GM18499 (cell line): ENCODE measurements around the gene ZNF451.

Experiments used
- ATAC-seq: cut with Tn5 transposase; IDR thresholded peaks from one replicate; pipeline ENCODE4 v1.9.1; 2021; ENCODE audit warnings: moderate number of reproducible peaks; ENCODE audit not compliant: insufficient read depth, unreplicated experiment

Gene ZNF451

DNA sequence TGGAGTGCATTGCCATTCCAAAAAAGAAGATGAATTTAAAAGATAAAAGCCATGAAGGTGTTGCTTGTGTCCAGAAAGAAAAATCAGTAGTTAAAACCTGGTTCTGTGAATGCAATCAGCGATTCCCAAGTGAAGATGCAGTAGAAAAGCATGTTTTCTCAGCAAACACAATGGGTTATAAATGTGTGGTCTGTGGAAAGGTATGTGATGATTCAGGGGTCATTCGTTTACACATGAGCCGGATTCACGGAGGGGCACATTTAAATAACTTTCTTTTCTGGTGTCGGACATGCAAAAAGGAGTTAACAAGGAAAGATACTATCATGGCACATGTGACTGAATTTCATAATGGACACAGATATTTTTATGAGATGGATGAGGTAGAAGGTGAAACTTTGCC, 57.4 kb downstream of the ZNF451 start:
- ATAC-seq: no peak

DNA sequence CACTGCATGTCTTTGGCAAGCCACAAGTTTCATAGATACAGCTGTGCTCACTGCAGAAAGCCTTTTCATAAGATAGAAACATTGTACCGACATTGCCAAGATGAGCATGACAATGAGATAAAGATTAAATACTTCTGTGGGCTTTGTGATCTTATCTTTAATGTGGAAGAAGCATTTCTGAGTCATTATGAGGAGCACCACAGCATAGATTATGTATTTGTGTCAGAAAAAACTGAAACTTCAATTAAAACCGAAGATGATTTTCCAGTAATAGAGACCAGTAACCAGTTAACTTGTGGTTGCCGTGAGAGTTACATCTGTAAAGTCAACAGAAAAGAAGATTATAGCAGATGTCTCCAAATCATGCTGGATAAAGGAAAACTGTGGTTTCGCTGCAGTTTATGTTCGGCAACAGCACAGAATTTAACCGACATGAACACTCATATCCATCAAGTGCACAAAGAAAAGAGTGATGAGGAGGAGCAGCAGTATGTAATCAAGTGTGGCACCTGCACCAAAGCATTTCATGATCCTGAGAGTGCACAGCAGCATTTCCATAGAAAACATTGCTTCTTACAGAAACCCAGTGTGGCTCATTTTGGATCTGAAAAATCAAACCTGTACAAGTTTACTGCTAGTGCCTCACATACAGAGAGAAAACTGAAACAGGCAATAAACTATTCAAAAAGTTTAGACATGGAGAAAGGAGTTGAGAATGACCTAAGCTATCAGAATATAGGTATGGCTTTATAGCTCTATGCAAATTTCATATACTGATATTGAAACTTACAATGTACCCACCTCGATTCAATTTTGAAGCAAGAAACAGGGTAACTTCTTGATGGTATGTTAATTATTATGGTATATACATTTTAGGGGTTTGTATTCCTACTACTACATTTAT, 58.2 kb downstream of the ZNF451 start:
- ATAC-seq: no peak

DNA sequence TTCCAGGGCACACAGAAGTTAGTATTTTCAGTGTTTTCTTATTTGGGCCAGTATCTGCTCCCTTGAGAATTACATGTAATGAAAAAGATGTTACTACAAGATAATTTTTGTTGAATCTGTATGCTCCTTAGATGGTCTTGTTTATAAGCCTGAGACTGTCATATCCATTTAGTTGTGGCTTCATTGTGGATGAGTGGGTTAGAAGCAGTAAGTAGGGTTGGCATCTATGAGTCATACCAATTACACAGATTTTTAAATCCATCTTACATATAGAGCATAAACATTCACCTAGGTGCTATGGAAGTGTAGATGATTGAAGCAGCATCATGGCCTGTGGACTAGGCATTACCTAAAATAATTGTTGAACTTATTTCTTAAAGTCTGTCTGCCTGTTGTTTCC, 68.7 kb downstream of the ZNF451 start:
- no peak for ATAC-seq

DNA sequence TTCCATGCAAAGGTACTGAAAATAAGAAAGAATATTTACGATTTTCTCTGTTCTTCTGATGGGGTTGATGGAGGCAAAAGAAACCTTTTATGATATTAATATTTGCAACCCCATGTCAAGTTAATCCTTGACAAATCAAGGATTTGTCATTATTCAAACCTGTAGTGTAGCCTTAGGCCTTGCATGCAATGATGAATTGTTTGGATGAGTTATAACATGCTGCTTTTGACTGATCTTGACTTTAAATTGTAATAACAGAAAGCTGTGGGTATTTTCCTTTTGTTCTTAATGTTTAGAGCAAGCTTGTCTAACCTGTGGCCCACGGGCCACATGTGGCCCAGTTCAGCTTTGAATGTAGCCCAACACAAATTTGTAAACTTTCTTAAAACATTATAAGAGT, 69.1 kb downstream of the ZNF451 start:
- no peak for ATAC-seq

DNA sequence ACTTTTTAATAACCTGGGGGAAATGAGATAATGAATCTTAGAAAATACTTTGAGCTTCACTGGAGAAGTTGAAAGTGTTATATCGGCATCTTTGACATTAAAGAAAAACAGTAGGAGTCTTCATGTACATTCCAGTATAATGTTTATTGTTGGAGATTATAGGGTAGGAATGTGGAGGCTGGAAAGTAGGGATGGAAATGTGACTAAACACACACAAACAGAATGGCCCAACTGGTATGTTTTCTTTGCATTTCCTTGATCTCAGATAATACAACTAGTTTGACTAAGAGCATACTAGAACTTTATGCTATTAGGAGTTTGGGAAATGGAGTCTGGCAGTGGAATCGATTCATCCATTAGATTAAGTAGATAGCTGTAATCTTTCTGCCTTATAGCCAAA, 72.0 kb downstream of the ZNF451 start:
- ATAC-seq: no peak

DNA sequence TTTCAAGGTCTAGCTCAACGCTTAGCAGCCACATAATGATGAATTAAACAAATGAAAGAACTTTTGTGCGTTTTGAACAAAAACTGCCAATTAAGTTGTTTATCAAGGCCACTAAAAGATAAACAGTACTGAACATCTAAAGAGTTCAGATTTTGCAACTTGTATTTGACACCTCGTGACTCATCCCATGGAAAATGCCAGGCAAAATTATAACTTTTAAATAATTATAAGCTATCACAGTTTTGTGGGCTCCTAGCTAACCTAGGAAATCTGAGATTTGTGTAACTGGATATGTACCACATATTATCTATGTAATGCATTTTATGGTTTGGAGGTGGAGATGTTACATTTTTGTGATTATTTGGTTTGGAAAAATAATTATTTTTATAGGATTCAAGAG, 72.5 kb downstream of the ZNF451 start:
- ATAC-seq: no peak

DNA sequence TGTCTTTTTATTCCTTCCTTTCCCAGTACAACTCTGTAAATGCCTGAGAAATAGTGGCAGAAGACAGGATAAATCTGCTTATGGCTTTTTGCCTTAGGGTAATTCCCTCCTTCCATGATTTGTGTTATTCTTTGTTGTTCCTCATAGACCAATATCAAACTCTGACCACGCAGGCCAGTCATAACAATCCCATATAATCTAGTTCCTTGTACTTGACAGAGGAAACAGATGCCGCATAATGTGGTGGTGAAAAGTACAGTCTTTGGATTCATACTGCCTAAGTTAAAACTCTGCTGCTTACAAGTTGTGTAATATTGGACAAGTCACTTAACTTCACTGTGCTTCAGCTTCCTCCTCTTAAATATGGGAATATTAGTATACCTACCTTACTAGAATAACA, 74.0 kb downstream of the ZNF451 start:
- ATAC-seq: no peak

DNA sequence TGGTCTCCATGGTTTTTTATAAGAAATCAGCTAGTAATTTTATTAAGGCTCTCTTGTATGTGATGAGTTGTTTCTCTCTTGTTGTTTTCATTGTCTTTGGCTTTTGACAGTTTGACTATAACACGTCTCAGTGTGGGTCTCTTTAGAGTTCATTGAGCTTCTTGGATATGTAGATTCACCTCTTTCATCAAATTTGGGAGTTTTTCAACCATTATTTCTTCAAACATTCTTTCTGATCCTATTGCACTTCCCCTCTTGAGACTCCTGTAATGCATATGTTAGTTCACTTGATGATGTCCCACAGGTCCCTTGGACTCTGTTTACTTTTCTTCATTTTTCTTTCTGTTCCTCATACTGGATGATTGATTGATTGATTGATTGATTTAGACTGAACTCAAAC, 75.1 kb downstream of the ZNF451 start:
- ATAC-seq: no peak

DNA sequence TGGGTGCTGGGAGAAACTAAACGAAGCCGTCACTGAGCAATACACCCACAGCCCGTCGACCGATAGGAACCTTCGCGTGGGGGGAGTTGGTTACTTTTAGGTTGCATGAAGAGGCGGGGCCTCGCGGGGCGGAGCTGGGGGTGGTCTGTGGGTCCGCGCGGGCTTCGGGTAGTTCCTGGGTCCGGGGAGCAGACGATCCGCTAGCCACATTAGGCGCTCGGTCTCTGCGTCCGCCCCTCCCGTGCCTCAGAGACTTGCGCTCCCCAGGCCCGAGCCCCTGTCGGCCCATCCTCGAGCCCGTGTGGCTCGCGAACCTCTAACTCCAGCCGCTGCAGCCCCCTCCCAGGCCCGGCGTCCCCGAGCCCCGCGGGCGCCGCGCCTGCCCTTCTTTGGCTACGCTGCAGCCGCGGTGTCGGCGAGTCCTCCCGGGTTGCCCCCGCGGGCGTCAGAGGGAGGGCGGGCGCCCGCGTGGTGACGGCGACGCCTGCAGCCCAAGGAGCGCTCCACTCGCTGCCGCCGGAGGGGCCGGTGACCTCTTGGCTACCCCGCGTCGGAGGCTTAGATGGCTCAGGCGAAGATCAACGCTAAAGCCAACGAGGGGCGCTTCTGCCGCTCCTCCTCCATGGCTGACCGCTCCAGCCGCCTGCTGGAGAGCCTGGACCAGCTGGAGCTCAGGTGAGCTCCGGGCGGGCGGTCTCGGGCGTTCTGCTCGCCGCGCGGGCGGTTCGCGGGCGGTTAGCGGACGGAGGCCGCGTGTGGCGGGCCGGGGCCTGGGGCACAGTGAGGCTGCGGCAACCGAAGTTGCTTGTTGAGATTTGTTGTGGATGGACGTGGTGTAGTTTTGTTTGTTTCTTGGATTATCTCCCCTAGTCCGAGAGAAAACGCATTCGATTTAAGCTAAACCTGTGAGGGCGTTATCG, 82.4 kb downstream of the ZNF451 start, which contains the start of gene BAG2:
Gene BAG2, plus strand, starts transcription at position 191 of the 920 bp plus-strand sequence. Its CDS starts 372 bp downstream, at position 563.
- ATAC-seq: peak; percentile 82

DNA sequence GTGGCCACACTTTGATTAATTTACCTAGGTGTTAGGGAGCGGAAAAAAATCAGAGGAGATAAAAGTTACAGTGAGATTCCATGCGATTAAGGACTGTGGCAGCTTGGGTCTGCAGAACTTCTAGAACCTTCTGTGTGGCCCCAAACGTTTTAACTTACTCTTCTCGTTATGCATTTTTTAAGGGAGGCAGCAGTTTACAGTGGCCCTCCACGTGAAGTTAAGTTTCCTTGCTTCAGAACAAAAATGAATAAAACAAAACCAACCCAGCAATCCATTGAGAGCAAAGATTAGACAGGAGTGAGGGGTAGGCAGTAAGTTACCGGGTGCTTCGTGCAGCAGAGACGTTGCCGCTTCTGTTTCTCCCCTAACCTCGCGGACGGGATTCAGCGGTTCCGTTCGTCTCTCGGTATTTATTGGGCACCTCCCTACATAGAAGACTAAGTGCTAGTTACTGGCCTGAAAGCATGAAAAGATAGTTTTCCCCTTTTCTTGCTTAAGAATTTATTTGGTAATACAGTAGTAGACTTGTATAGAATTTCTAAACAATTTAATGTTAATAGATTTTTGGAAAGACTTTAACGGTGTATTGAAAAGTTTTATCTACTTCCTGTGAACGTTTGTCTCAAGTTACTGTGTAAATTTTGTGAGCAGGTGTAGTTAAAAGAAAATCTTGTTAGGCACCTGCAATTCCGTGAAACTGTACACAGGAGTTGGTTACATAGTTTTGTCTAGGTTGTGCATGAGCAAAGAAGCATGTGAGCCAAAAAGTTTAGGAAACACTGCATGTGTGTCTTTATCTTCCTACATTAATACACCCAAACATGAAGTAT, 83.3 kb downstream of the ZNF451 start:
- no peak for ATAC-seq

DNA sequence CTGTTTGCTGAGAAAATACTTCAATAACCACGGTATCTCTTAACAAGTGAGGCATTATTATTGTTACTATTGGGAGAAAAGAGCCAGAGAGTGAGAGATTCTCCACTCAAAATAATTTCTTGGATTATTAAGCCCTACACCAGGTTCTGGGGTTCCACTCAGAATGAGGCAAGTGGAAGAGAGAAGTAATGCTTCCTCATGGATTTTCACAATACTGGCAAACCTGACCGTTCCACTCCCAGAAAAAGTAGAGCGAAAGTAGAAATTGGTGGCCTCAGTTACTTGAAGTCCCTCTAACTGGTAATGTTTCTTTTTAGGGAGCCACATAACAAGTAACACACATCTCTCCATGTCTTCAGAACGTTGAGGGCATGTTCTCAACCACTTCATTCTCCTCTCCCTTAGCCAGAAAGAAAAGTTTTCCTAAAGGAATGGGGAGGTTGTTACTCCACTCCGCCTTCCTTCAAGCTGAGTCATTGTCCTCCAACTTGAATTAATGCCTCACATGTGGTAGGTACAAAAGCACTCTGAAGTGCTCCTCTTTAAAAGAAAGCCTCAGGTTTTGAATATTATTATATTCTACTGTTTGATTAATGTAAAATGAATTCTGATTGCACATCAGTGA, 84.0 kb downstream of the ZNF451 start:
- no peak for ATAC-seq

DNA sequence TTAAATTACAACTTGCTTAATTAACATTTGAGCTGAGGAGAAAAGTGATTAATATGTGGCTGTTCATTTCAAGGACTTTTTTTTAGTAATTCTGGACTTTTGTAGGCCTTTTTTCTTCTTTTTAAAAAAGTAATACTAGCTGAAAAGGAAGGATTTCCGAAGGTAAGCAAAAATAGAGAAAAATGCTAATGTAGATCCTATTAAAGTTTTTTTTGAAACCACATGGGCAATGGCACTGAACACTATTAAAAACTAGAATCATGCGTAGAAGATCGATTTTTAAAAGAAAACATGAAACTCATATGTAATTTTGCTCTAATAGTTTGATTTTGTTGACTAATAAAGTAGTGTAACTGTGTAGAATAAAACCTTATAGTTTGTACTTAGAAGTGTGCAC, 84.5 kb downstream of the ZNF451 start:
- ATAC-seq: no peak

DNA sequence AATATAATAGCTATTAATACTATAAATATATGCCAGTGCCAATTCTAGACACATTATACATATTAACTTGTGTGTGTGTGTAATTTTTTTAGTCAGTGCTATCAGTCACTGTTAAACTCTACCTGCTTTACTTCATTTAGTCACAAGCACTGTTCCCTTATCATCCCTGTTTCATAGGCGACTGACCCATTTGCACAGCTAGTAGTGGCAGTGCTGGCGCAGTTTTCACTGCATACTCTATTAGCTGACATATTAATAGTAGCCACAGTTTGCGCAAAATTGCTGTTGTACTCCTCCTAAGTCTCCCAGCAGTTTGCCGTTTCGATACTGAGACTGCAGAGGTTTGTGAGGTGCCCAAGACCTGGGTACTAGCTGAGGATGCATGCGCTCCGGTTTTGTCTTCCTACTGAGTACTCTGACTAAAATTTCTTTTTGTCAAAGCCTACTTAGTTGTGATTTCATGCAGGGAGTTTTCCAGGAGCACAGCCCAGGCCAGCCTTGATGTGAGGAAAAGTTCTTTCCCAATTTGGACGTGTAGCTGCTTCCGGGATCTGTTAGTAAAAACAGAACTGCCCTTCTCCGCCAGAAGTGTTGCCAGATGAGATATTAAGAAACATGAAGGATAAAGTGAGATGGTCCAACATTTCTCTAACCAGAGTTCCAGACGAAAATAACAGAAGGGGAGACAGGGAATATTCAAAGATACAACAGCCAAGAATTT, 87.7 kb downstream of the ZNF451 start:
- ATAC-seq: no peak

DNA sequence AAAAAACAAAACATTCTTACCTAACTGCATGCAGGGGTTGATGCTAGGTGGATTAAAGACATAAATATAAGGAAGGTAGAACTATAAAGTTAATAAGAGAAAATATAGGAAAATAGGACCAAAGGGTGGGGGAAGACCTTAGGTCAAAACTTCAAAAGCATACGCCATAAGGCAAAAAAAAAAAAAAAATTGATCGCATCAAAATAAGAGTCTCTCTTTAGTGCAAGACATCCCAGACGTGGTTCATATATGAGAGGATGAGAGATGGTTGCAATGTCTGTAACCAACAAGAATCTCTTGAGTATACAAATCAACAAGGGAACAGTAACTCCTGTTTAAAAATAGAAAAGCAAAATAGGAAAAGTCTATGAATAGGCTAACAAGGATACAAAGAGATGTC, 90.6 kb downstream of the ZNF451 start:
- no peak for ATAC-seq

DNA sequence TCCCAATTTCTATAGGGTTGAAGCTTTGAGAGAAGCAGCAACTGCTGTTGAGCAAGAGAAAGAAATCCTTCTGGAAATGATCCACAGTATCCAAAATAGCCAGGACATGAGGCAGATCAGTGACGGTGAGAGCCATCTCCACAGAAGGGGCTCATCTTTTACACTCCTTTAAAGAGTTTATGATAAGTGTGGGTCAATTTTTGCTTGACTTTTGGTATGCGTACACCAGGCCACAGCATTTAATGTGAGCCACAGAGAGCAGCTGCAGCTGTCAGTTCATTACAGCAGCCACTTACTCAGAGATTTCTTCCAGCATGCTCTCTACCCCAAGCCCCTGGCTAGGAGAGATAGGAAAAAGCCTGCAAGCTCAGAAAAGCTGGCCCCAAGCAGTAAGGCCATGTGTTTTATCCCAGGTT, 92.0 kb downstream of the ZNF451 start:
- ATAC-seq: no peak

DNA sequence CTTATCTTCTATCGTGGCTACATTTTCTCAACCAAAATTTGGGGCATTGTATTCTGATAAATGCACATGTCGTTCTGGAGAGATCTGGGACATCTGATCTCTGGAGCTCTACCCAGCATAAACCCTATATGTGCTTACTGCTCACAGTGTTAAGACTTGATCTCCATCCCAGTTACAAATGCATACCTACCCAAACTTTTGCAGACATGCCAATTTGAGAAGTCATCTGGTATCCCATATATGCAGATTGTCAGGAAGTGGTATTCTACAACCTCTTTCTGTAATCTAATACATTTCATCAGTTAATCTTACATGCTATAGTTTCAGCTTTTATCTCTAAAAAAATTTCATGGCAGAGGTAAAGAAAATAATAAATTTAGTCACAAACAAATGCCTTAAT, 93.3 kb downstream of the ZNF451 start:
- no peak for ATAC-seq

DNA sequence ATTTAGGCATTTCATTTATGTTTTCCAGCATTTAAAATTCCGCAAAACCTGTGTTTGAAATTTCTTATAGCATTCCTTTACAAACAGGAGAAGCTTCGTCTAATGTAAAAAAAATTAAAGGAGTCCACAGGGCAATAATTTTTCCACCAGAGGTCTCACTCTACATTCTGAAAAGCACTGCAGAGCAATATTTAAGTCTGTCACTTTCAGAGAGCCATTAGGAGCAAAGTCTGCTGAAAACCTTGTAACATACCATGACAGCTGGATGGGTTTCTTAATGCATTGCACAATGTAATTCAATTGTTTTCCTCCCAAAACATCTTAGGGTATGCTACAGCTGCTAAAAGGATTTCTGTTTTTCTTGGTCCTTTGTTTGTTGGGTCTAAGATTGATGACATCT, 100.2 kb downstream of the ZNF451 start:
- no peak for ATAC-seq

DNA sequence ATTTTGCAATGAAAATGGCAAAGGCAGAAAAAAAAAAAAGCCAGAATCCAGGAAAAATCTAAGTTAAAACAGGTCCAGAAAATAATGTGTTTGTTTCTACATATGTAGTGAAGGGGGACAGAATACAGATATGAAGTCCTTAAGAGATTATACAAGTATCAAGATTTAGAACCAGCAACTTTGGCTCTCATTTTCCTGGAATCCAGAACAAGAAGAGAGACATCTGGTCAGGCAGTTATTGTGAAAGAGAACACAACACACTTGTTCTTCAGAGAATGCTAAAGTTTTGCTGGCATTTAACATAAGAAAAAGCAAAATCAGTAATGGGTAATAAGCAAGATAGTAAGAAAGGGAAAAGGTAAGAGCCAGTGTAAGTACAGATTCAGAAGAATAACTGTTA, 103.2 kb downstream of the ZNF451 start:
- ATAC-seq: no peak

DNA sequence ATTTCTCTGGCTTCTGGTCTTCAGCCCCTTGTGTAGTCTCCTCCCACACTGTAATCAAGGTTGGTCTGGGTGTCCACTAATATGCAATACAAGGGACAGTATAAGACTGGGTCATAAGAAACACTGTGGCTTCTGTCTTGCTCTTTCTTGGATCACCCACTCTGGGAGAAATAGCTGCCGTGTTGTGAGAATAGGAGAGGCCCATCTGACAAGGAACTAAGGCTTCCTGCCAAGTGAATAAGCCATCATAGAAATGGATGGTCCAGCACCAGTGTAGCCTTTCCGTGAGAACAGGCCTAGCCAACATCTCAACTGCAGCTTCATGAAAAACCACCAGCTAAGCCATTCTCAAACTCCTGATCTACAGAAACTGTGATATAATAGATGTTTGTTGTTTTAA, 105.5 kb downstream of the ZNF451 start:
- ATAC-seq: no peak
